ENCODE measurements around the gene HOXC5. TPM values are rescaled to one million over a fixed set of nuclear protein-coding genes. Genes with fewer than 3 reads are reported as not detected.
"Not testable (repeated sequence)": the region's sequence is repeated elsewhere in the genome, so short reads cannot be mapped to it uniquely, and the experiment has no call there.

The HOXC5 gene
- polyA plus RNA-seq, 4 donors = 1.5 to 7.8 (median 3.0) TPM

- no peak for DNase-seq (ENCODE audit: low read depth in 4 of 4, low spot score in 3 of 4)
Measured at GRCh38 chr12:54032086-54032619, 697 bp upstream of the HOXC5 start.

GRCh38 chr12:54033106-54033979 is 493 bp downstream of the HOXC5 start:
- DNase-seq (ENCODE audit: low read depth in 4 of 4, low spot score in 3 of 4) = no peak

GRCh38 chr12:54033980-54034784 is 1.3 kb downstream of the HOXC5 start:
- DNase-seq (ENCODE audit: low read depth in 4 of 4, low spot score in 3 of 4) = no peak

- DNase-seq (ENCODE audit: low read depth in 4 of 4, low spot score in 3 of 4) = no peak
Measured at GRCh38 chr12:54034785-54035310, 2.0 kb downstream of the HOXC5 start.

GRCh38 chr12:54035568-54036264 is 2.9 kb downstream of the HOXC5 start:
- no peak for DNase-seq (ENCODE audit: low read depth in 4 of 4, low spot score in 3 of 4)

- DNase-seq (ENCODE audit: low read depth in 4 of 4, low spot score in 3 of 4) = no peak
Measured at GRCh38 chr12:54036620-54037359, 3.9 kb downstream of the HOXC5 start.

GRCh38 chr12:54037360-54038283 is 4.8 kb downstream of the HOXC5 start:
- no peak for DNase-seq (ENCODE audit: low read depth in 4 of 4, low spot score in 3 of 4)

- DNase-seq (ENCODE audit: low read depth in 4 of 4, low spot score in 3 of 4) = no peak
Measured at GRCh38 chr12:54038284-54038870, 5.5 kb downstream of the HOXC5 start.

GRCh38 chr12:54038871-54039414 is 6.1 kb downstream of the HOXC5 start:
- DNase-seq (ENCODE audit: low read depth in 4 of 4, low spot score in 3 of 4) = no peak

GRCh38 chr12:54039417-54040147 is 6.7 kb downstream of the HOXC5 start:
- DNase-seq (ENCODE audit: low read depth in 4 of 4, low spot score in 3 of 4) = no peak

GRCh38 chr12:54040148-54040494 is 7.3 kb downstream of the HOXC5 start:
- DNase-seq (ENCODE audit: low read depth in 4 of 4, low spot score in 3 of 4) = no peak

GRCh38 chr12:54040648-54041047 is 7.8 kb downstream of the HOXC5 start:
- DNase-seq (ENCODE audit: low read depth in 4 of 4, low spot score in 3 of 4) = no peak

- DNase-seq (ENCODE audit: low read depth in 4 of 4, low spot score in 3 of 4) = no peak
Measured at GRCh38 chr12:54041097-54041690, 8.3 kb downstream of the HOXC5 start.

- DNase-seq (ENCODE audit: low read depth in 4 of 4, low spot score in 3 of 4) = not testable (repeated sequence)
Measured at GRCh38 chr12:54042033-54042432, 9.2 kb downstream of the HOXC5 start.

GRCh38 chr12:54042970-54043853 is 10.4 kb downstream of the HOXC5 start:
- DNase-seq (ENCODE audit: low read depth in 4 of 4, low spot score in 3 of 4) = no peak

GRCh38 chr12:54044425-54045103 is 11.7 kb downstream of the HOXC5 start:
- DNase-seq (ENCODE audit: low read depth in 4 of 4, low spot score in 3 of 4) = no peak

Measured in left renal pelvis (tissue), 4 donors.